Spinal cord (tissue), 10 donors: Measurements from ENCODE around the gene CABCOCO1. TPM values are rescaled to one million over a fixed set of nuclear protein-coding genes. Genes with fewer than 3 reads are reported as not detected.

Source experiments
- DNase-seq, 6 donors: peaks; one replicate each; pipeline versions ENCODE4 v3.0.0 to v3.0.0-alpha.2; 2013 to 2015; ENCODE audit warnings: low spot score in 6 of 6, low read depth in 4 of 6
- H3K27ac ChIP-seq: one replicate; pipeline ENCODE4 v1.5.1; 2013; ENCODE audit warnings: low read depth, low read length, control low read depth
- H3K27me3 ChIP-seq: one replicate; pipeline ENCODE4 v1.6.1; 2013; ENCODE audit warnings: low read length; ENCODE audit not compliant: control insufficient read depth, insufficient read depth
- H3K36me3 ChIP-seq: one replicate; pipeline ENCODE4 v1.6.1; 2013; ENCODE audit warnings: low read length; ENCODE audit not compliant: control insufficient read depth, insufficient read depth
- H3K4me1 ChIP-seq: one replicate; pipeline ENCODE4 v1.6.1; 2013; ENCODE audit warnings: low read length; ENCODE audit not compliant: control insufficient read depth, insufficient read depth
- H3K4me3 ChIP-seq: one replicate; pipeline ENCODE4 v1.5.1; 2013; ENCODE audit warnings: low read depth, low read length, control low read depth
- H3K9me3 ChIP-seq: one replicate; pipeline ENCODE4 v1.6.1; 2013; ENCODE audit warnings: low read length; ENCODE audit not compliant: control insufficient read depth, insufficient read depth
- WGBS: methylation state at CpG from one replicate; pipeline ENCODE4 v1.1.5; 2013; ENCODE audit warnings: missing lambda C conversion rate; ENCODE audit not compliant: insufficient coverage; 5-methylcytosine and 5-hydroxymethylcytosine counted together
- polyA plus RNA-seq, 2 donors: library from polyadenylated mRNA; unstranded; fragments of 120-200 nt; gene quantifications; one replicate each; pipeline ENCODE4 v1.2.1, GENCODE V29; 2013; ENCODE audit not compliant: insufficient read length in 2 of 2
- total RNA-seq, 2 donors: library from RNA; depleted of rRNA in 1 of 2; stranded (reverse); fragments of 120-200 nt in 1 of 2; fragments of >200 nt in 1 of 2; gene quantifications; one replicate each; pipeline versions ENCODE4 v1.2.3 to v1.2.4, GENCODE V29; 2013 to 2014
- donor health status: healthy.

Gene CABCOCO1
- total and polyA plus RNA-seq, 4 donors = 4.7 to 6.9 (median 6.4) TPM

DNA sequence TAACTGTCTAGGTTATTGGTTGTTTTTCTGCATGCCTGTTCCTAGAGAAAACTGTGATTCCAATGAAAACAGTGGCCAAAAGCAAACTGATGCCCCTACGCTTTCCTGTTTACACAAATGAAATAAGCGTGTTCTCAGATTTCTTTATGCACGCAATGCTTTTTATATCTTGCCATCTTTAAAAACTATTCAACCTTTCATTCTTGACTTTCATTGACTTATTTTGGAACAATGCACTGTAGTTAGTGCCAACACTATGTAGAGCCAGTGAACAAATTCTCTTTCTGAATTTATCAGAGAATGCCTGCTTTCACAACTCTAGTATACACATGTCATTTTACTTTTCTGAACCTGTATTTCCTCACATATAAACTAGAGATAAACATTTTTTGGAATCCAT is 86.6 kb downstream of the CABCOCO1 start:
- H3K4me3 ChIP-seq = no peak overlapping the region
- no peaks in the 10 kb centered on the region for H3K36me3 ChIP-seq
- DNase-seq = no peak
- no peak overlapping the region for H3K27ac ChIP-seq
- H3K4me1 ChIP-seq = no peaks in the 10 kb centered on the region
- 87% methylated on average over 3 of the region's 3 CpGs for WGBS
- no peaks in the 10 kb centered on the region for H3K9me3 ChIP-seq
- no peaks in the 10 kb centered on the region for H3K27me3 ChIP-seq

DNA sequence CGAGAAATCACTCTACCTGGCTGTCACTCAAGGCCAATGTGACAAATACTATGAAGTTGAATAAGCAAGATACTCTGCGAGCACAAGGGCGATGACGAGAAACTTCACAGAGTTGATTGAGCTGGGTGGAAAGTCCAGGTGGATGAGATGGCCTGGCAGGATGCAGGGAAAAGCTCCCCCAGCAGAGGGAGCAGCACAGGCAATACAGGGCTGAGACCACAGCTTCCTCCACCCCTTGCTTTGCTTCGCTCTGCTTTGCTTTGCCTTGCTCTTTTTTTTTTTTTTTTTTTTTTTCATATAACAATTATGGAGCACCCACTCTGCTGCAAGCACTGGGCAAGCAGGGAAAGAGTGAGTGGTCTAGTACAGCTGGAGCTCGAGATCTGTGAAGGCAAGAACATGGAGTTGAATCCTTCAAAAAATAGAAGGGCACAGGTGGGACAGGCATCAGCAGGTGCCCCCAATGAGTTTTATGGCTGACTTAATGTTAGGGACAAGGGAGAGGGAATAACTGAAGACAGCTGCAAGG is 88.3 kb downstream of the CABCOCO1 start:
- no peaks in the 10 kb centered on the region for H3K36me3 ChIP-seq
- H3K9me3 ChIP-seq = no peaks in the 10 kb centered on the region
- no peak overlapping the region for H3K27ac ChIP-seq
- H3K4me3 ChIP-seq = no peak overlapping the region
- H3K4me1 ChIP-seq = no peaks in the 10 kb centered on the region
- no peak for DNase-seq
- no peaks in the 10 kb centered on the region for H3K27me3 ChIP-seq
- 85% methylated on average over 5 of the region's 6 CpGs for WGBS

DNA sequence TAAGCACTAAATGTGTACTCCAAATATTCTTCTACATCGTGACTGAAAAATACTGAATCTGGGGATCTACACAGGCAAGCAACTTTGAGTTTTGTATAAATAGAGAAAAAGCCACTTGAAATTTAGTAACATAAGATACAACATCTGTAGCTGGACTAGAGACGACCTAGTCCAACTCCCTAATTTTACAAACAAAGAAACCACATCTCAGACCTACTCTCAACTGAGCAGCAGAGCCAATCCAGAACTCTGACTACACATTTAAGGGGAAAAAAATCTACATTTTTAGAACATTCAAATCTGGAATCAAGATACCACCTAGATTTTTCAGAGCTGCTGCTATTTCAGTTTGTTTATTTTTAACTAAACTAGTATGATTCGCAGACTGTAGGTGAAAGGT is 88.9 kb downstream of the CABCOCO1 start:
- Histone ChIP-seq H3K4me3 (no peak overlapping the region), H3K9me3 (no peaks in the 10 kb centered on the region), H3K27me3 (no peaks in the 10 kb centered on the region), H3K27ac (no peak overlapping the region), H3K36me3 (no peaks in the 10 kb centered on the region), H3K4me1 (no peaks in the 10 kb centered on the region)
- DNase-seq = no peak
- no CpG with 5 or more reads among the region's 3 CpGs for WGBS

DNA sequence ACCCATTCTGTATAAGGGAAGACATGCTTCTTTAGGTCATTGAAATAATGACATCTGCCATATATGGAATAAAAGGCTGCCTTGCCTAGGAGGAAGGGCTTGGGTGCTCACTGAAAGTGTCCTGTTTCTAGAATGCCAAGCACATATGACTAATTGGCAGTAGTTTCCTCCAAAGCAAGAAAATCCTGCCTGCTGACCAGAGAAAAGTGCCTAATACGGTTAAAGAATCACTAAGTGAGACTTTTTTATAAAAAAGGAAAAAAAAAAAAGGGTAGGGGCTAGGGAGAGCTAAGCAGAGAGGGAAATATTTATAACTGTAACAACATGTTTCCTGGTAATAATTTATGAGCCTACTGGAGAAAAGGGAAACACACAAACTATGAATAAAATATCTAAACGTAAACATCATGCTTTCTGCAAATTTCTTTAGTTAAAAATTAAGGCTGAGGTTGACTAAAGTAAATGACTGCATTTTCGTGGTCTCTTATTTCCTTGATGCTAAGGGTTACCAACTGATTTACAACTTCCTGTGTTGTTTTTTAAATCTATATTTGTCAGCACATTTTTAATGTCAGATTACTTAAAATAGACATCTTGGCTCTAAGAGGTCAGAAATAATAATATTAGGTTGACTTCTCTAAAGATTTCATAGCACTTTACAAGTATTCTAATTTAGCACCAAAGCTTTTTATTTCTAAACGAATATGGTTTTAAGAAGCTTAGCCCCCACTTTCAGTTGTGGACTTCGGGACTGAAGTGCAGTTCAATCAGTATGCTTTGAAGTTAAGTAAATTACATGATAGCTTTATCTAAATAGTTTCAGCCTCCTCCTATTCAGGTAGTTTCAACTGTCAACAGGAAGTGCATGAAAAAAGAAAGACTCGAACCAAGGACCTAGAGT is 89.6 kb downstream of the CABCOCO1 start:
- DNase-seq = no peak
- Histone ChIP-seq H3K4me1 (no peaks in the 10 kb centered on the region), H3K9me3 (no peaks in the 10 kb centered on the region), H3K27ac (no peak overlapping the region), H3K27me3 (no peaks in the 10 kb centered on the region), H3K36me3 (no peaks in the 10 kb centered on the region), H3K4me3 (no peak overlapping the region)
- WGBS = no CpG with 5 or more reads among the region's 6 CpGs

DNA sequence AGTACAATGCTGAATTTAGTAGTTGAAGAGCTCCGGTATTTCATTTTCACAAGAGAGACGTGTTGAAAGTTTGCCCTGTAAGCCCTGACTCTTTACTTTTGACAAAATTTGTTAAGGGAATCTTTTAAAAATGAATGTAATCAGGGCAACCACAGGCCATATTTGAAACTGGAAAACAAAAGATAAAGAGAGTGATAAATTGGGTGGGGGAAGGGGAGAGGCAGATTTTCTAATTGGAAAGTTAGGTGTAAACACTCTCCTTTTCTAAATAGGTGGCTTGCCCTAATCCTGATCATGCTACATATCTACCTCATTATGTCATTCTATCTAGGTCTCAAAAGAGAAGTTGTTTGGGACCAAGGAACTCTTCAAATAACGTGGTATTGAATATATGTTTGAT is 90.7 kb downstream of the CABCOCO1 start:
- DNase-seq = no peak
- Histone ChIP-seq H3K4me3 (no peak overlapping the region), H3K4me1 (no peaks in the 10 kb centered on the region), H3K36me3 (no peaks in the 10 kb centered on the region), H3K9me3 (no peaks in the 10 kb centered on the region), H3K27me3 (no peaks in the 10 kb centered on the region), H3K27ac (no peak overlapping the region)
- WGBS = 100% methylated on average over 2 of the region's 3 CpGs

DNA sequence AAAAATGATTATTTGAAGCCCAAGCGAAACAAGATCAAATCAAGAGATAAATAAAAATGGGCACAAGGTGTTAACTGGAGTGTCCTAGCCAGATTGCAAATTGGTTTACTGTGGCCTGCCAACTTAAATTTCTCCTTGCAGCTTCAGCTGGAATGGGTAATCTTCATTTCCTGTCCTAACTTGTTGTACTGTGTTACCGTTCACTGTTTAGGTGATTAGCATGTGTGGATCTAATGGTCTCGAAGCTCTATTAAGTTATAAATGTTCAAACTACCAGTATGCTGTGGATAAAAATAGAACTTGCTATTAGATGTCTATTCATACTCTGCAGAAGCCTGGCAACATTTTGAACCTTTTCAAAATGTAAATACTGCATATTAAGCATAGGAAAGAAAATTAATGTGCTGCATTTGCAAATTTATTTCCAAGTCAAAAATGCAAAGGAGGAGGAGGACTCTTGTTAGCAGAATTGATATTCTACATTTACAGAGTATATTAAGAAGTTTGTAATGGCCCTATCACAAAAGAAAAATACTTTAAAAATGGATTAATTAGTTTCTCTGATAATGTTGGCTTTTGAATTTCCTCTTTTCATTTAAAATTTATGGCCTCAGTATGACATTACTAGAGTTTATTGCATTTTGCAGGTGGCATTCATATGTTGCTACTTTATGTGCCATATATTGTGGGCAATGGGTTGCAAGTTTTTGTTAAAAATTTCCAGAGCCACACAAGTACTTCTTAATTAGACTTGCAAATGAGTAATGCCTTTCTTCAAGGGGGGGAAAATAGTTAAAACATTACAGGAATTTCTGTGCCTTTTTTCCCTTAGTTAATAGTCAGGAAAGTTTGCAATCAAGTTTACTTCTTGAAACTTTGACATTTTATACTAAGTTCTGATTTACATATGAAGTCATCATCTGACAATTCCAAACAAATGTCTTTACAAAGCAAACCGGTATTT is 92.1 kb downstream of the CABCOCO1 start:
- Histone ChIP-seq H3K36me3 (no peaks in the 10 kb centered on the region), H3K9me3 (no peaks in the 10 kb centered on the region), H3K27me3 (no peaks in the 10 kb centered on the region), H3K27ac (no peak overlapping the region), H3K4me3 (no peak overlapping the region), H3K4me1 (no peaks in the 10 kb centered on the region)
- WGBS = 40% methylated on average over 1 of the region's 4 CpGs
- DNase-seq = no peak

DNA sequence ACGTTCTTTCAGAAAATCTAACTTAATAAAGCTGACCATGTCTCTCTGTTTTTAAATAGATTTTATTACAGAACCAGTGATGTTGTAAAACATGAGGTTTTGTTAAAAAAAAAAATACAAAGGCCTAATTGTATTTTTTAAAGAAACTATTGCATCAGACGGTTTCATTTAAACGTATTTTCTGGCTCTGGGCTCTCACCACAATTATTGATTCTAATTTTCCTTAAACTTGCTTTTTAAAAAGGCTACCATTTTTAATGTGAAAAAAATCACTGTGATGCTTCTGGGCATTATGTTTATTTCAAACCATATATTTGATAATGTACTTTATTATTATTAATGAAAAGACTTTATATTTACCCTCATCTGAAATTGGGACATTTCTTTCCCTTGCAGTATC is 94.3 kb downstream of the CABCOCO1 start:
- WGBS = no CpG with 5 or more reads among the region's 3 CpGs
- no peaks in the 10 kb centered on the region for H3K4me1 ChIP-seq

DNA sequence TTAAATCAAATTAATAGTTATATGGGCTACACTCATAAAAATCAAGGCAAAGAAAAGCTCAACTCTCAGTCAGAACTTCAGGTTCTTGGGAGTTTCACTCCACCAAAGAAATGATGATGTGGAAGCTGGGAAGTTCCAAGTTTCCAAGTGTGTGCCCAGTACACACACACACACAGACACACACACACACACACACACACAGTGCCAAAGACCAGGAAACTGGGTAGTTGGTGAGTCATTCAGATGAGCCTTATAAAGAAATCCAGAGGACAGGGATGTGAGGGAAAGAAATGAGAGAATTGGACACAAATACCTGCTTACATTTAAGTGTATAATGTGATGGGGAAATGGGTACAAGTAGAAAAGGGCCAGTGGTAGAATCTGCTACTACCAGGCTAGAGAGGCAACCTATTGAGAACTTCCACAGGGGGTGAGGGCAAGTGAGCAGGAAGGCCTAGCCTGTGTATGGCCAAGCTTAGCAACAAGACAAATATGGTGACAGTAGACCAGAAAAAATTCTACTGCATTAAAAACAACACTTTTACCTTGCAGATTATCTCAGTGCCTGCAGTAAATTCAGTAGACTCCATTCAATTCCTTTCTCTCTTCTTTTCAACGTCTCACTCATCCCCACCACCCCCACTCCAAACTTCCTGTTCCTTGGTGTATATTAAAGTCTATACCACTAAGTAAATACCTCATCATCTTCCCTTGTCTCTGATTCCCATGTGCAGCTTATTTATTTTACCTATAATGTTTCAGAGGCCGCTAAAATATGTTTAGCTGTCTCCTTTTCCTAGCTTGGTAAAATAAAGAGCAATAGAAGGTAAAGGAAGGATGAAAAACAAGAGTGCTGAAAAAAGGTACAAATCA is 95.0 kb downstream of the CABCOCO1 start:
- no CpG with 5 or more reads among the region's 2 CpGs for WGBS
- Histone ChIP-seq H3K9me3 (no peaks in the 10 kb centered on the region), H3K27me3 (no peaks in the 10 kb centered on the region), H3K4me1 (no peaks in the 10 kb centered on the region), H3K36me3 (no peaks in the 10 kb centered on the region), H3K4me3 (no peak overlapping the region), H3K27ac (no peak overlapping the region)
- DNase-seq = no peak

More for the DNA sequence above, 94.3 kb downstream of the CABCOCO1 start:
- no peak overlapping the region for H3K27ac ChIP-seq
- no peak overlapping the region for H3K4me3 ChIP-seq
- H3K36me3 ChIP-seq = no peaks in the 10 kb centered on the region
- no peaks in the 10 kb centered on the region for H3K9me3 ChIP-seq
- DNase-seq = no peak
- H3K27me3 ChIP-seq = no peaks in the 10 kb centered on the region

DNA sequence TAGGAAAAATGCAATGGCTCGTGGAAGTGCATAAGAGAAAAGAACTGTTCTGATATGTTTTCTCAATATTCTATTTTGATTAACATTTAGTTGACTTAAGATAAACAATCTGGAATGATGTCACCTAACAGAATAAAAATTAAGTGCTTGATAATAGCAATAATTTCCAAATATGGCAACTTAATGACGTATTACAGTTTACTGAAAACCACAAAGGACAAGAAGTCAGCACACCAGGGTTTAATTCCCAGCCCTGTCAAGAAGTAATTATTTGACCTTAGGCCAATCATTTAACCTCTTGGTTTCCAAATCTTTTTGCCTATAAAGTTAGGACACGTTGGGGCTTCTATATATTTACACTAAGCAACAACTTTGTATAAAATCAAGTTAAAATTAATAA is 95.7 kb downstream of the CABCOCO1 start:
- no peak overlapping the region for H3K27ac ChIP-seq
- no CpG with 5 or more reads among the region's 3 CpGs for WGBS

More for the DNA sequence above, 95.7 kb downstream of the CABCOCO1 start:
- no peaks in the 10 kb centered on the region for H3K4me1 ChIP-seq
- no peaks in the 10 kb centered on the region for H3K27me3 ChIP-seq
- DNase-seq = no peak
- H3K4me3 ChIP-seq = no peak overlapping the region
- H3K36me3 ChIP-seq = no peaks in the 10 kb centered on the region
- no peaks in the 10 kb centered on the region for H3K9me3 ChIP-seq
